ENCODE measurements around the gene RYK. TPM values are rescaled to one million over a fixed set of nuclear protein-coding genes. Genes with fewer than 3 reads are reported as not detected.
"Not testable (repeated sequence)": the region's sequence is repeated elsewhere in the genome, so short reads cannot be mapped to it uniquely, and the experiment has no call there.

The RYK gene
- total RNA-seq, 1 experiment from 2014 or later, result 135 TPM

GRCh38 chr3:134205451-134205850 is 45.2 kb downstream of the RYK start:
- Mint-ChIP-seq H3K27me3 (ENCODE audit: unreplicated experiment) (no peaks in the 10 kb centered on the region), H3K4me1 (ENCODE audit: low read depth, unreplicated experiment) (peaks cover 32% of the 10 kb centered on the region), H3K27ac (ENCODE audit: unreplicated experiment) (no peak overlapping the region), H3K36me3 (ENCODE audit: insufficient read depth, unreplicated experiment) (peaks cover 12% of the 10 kb centered on the region), H3K4me3 (ENCODE audit: low read depth, unreplicated experiment) (no peak overlapping the region), H3K9me3 (ENCODE audit: low read depth, unreplicated experiment) (no peaks in the 10 kb centered on the region)
- BruUV-seq (replicated peaks), result no TSS peak
- intact Hi-C loops (cut with micrococcal nuclease; ENCODE audit: unreplicated experiment), result no loop called here
- TF ChIP-seq, protein P1, sequence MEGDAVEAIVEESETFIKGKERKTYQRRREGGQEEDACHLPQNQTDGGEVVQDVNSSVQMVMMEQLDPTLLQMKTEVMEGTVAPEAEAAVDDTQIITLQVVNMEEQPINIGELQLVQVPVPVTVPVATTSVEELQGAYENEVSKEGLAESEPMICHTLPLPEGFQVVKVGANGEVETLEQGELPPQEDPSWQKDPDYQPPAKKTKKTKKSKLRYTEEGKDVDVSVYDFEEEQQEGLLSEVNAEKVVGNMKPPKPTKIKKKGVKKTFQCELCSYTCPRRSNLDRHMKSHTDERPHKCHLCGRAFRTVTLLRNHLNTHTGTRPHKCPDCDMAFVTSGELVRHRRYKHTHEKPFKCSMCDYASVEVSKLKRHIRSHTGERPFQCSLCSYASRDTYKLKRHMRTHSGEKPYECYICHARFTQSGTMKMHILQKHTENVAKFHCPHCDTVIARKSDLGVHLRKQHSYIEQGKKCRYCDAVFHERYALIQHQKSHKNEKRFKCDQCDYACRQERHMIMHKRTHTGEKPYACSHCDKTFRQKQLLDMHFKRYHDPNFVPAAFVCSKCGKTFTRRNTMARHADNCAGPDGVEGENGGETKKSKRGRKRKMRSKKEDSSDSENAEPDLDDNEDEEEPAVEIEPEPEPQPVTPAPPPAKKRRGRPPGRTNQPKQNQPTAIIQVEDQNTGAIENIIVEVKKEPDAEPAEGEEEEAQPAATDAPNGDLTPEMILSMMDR (IDR thresholded peaks at IDR 0.05; ENCODE audit: unreplicated experiment), result no peak
- CTCF ChIA-PET, result no interaction called here
- no peak for DNase-seq

- Mint-ChIP-seq H3K27ac (ENCODE audit: unreplicated experiment) (peak overlapping the region; percentile 77), H3K27me3 (ENCODE audit: unreplicated experiment) (no peaks in the 10 kb centered on the region), H3K36me3 (ENCODE audit: insufficient read depth, unreplicated experiment) (peaks cover 8% of the 10 kb centered on the region), H3K4me1 (ENCODE audit: low read depth, unreplicated experiment) (peaks cover 32% of the 10 kb centered on the region), H3K9me3 (ENCODE audit: low read depth, unreplicated experiment) (no peaks in the 10 kb centered on the region), H3K4me3 (ENCODE audit: low read depth, unreplicated experiment) (peak overlapping the region; percentile 39)
- intact Hi-C loops (cut with micrococcal nuclease; ENCODE audit: unreplicated experiment), result loop anchor here (5.0 kb wide), 2 partner anchors 176 to 286 kb away; partner anchors contain the start of genes ANAPC13 and CEP63
- CTCF ChIA-PET, result interaction anchor here (0.6 to 5.2 kb wide), 8 partner anchors 10 to 287 kb away, joined by 3 to 64 read pairs (median 4); partner anchors contain the start of genes ANAPC13 and CEP63
- BruUV-seq (replicated peaks), result no TSS peak
- DNase-seq, result peak; percentile 33
- TF ChIP-seq, protein P1 (IDR thresholded peaks at IDR 0.05; ENCODE audit: unreplicated experiment), result no peak
Measured at GRCh38 chr3:134201201-134202130, 49.2 kb downstream of the RYK start.

DNA sequence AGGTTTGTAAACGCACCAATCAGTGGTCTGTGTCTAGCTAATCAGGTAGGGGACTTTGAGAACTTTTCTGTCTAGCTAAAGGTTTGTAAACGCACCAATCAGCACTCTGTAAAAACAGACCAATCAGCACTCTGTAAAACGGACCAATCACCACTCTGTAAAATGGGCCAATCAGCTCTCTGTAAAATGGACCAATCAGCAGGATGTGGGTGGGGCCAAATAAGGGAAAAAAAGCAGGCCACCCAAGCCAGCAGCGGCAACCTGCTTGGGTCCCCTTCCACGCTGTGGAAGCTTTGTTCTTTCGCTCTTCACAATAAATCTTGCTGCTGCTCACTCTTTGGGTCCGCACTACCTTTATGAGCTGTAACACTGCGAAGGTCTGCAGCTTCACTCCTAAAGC is 50.8 kb downstream of the RYK start:
- Mint-ChIP-seq H3K4me1 (ENCODE audit: low read depth, unreplicated experiment) (peaks cover 30% of the 10 kb centered on the region), H3K36me3 (ENCODE audit: insufficient read depth, unreplicated experiment) (peaks cover 13% of the 10 kb centered on the region)
- DNase-seq; BruUV-seq (replicated peaks); H3K27ac Mint-ChIP-seq (ENCODE audit: unreplicated experiment); H3K4me3 Mint-ChIP-seq (ENCODE audit: low read depth, unreplicated experiment); H3K9me3 Mint-ChIP-seq (ENCODE audit: low read depth, unreplicated experiment); H3K27me3 Mint-ChIP-seq (ENCODE audit: unreplicated experiment): not testable (repeated sequence)
- CTCF ChIA-PET, result interaction anchor here (0.5 to 5.2 kb wide), 3 partner anchors 12 to 157 kb away, joined by 3 to 64 read pairs (median 5); no protein-coding TSS in a partner anchor
- intact Hi-C loops (cut with micrococcal nuclease; ENCODE audit: unreplicated experiment), result loop anchor here (5.0 kb wide), 3 partner anchors 177 to 287 kb away; partner anchors contain the start of genes ANAPC13 and CEP63

- H3K36me3 Mint-ChIP-seq (ENCODE audit: insufficient read depth, unreplicated experiment), result peaks cover 18% of the 10 kb centered on the region
- H3K4me1 Mint-ChIP-seq (ENCODE audit: low read depth, unreplicated experiment), result peaks cover 24% of the 10 kb centered on the region
- BruUV-seq (replicated peaks), result no TSS peak
- DNase-seq, result no peak
- H3K27ac Mint-ChIP-seq (ENCODE audit: unreplicated experiment), result no peak overlapping the region
- intact Hi-C loops (cut with micrococcal nuclease; ENCODE audit: unreplicated experiment), result loop anchor here (5.0 kb wide), 1 partner anchor 267 kb away; no protein-coding TSS in a partner anchor
- TF ChIP-seq, protein P1 (IDR thresholded peaks at IDR 0.05; ENCODE audit: unreplicated experiment), result no peak
- H3K9me3 Mint-ChIP-seq (ENCODE audit: low read depth, unreplicated experiment), result no peaks in the 10 kb centered on the region
- H3K27me3 Mint-ChIP-seq (ENCODE audit: unreplicated experiment), result no peaks in the 10 kb centered on the region
- H3K4me3 Mint-ChIP-seq (ENCODE audit: low read depth, unreplicated experiment), result no peak overlapping the region
- CTCF ChIA-PET, result interaction anchor here (5.2 kb wide), 1 partner anchor 12 kb away, joined by 64 read pairs; no protein-coding TSS in a partner anchor
Measured at GRCh38 chr3:134199240-134199639, 51.4 kb downstream of the RYK start.
